IMR-90 (cell line): ENCODE data around the gene PAK5. TPM values are rescaled to one million over a fixed set of nuclear protein-coding genes. Genes with fewer than 3 reads are reported as not detected.

Experiments
- ATAC-seq: fragments of 200-7000 bp; cut with Tn5 transposase; 2 replicates; pipeline ENCODE4 v1.9.1; 2020; ENCODE audit warnings: low read depth, mild to moderate bottlenecking, moderate library complexity
- BruUV-seq: library from RNA; stranded (reverse); fragments of 400-500 nt; replicated peaks from 2 replicates; lab custom pipeline; 2021; lab: Mats Ljungman, UMichigan
- CTCF ChIA-PET: fragments of 300-600 bp; formaldehyde crosslinking; extraction: SDS; loops from one replicate; lab custom pipeline; 2021; ENCODE audit warnings: antibody characterized with exemption; lab: Yijun Ruan, JAX
- POLR2A ChIA-PET: fragments of 300-600 bp; sonication (Branson Sonifier 250); formaldehyde crosslinking; loops from one replicate; lab custom pipeline; 2022; ENCODE audit warnings: antibody characterized with exemption; ENCODE audit not compliant: unreplicated experiment; lab: Charles Lee
- DNase-seq: peaks from one replicate; pipeline ENCODE4 v3.0.0; 2013
- H2AFZ ChIP-seq: replicated peaks from 2 replicates; pipeline ENCODE3; 2013; ENCODE audit warnings: low read length, mild to moderate bottlenecking; ENCODE audit not compliant: poor library complexity
- H2AK5ac ChIP-seq: 2 replicates; pipeline ENCODE4 v1.6.1; 2013; ENCODE audit warnings: low read depth, low read length, inconsistent platforms
- H2AK9ac ChIP-seq: replicated peaks from 2 replicates; pipeline ENCODE3; 2013; ENCODE audit warnings: mild to moderate bottlenecking, low read depth, low read length, moderate library complexity; ENCODE audit not compliant: poor library complexity
- H2BK120ac ChIP-seq: 2 replicates; pipeline ENCODE4 v1.6.1; 2013; ENCODE audit warnings: low read depth, low read length, inconsistent platforms
- H2BK15ac ChIP-seq: 3 replicates; pipeline ENCODE4 v1.6.1; 2013; ENCODE audit warnings: low read depth, low read length, inconsistent platforms
- H2BK20ac ChIP-seq: 2 replicates; pipeline ENCODE4 v1.6.1; 2013; ENCODE audit warnings: low read depth, mild to moderate bottlenecking, inconsistent platforms, low read length, moderate library complexity
- H2BK5ac ChIP-seq: 2 replicates; pipeline ENCODE4 v1.6.1; 2013; ENCODE audit warnings: mild to moderate bottlenecking, low read depth, low read length, inconsistent platforms; ENCODE audit not compliant: poor library complexity, severe bottlenecking
- H3K14ac ChIP-seq: replicated peaks from 2 replicates; pipeline ENCODE4 v1.6.1; 2013; ENCODE audit warnings: low read depth, low read length, inconsistent platforms
- H3K18ac ChIP-seq: 2 replicates; pipeline ENCODE4 v1.6.1; 2013; ENCODE audit warnings: low read depth, low read length, control low read depth
- H3K23ac ChIP-seq: 2 replicates; pipeline ENCODE4 v1.6.1; 2013; ENCODE audit warnings: low read depth, low read length, inconsistent platforms
- H3K27ac ChIP-seq: 2 replicates; pipeline ENCODE4 v1.5.1; 2013; ENCODE audit warnings: mild to moderate bottlenecking, control low read depth, low read length; ENCODE audit not compliant: insufficient read depth
- H3K27me3 ChIP-seq: 2 replicates; pipeline ENCODE4 v1.6.1; 2013; ENCODE audit warnings: low read length; ENCODE audit not compliant: control insufficient read depth, insufficient read depth
- H3K36me3 ChIP-seq: 2 replicates; pipeline ENCODE4 v1.6.1; 2013; ENCODE audit warnings: low read length, mixed read lengths; ENCODE audit not compliant: control insufficient read depth, insufficient read depth
- H3K4ac ChIP-seq: 2 replicates; pipeline ENCODE4 v1.6.1; 2013; ENCODE audit warnings: low read depth, low read length, inconsistent platforms
- H3K4me1 ChIP-seq: 2 replicates; pipeline ENCODE4 v1.6.1; 2013; ENCODE audit warnings: low read length, mixed read lengths; ENCODE audit not compliant: control insufficient read depth, insufficient read depth
- H3K4me2 ChIP-seq: 2 replicates; pipeline ENCODE4 v1.6.1; 2013; ENCODE audit warnings: low read depth, mild to moderate bottlenecking, control low read depth, low read length, moderate library complexity
- H3K4me3 ChIP-seq: 2 replicates; pipeline ENCODE4 v1.5.1; 2013; ENCODE audit warnings: low read depth, mild to moderate bottlenecking, control low read depth, low read length, moderate library complexity; ENCODE audit not compliant: insufficient read depth
- H3K56ac ChIP-seq: 2 replicates; pipeline ENCODE4 v1.6.1; 2013; ENCODE audit warnings: low read length, inconsistent platforms; ENCODE audit not compliant: insufficient read depth; ENCODE audit errors: extremely low read depth
- H3K79me1 ChIP-seq, 2 experiments: 2 replicates each; pipeline ENCODE4 v1.6.1; 2013; ENCODE audit warnings: low read length in 2 of 2, inconsistent platforms in 1 of 2, low read depth in 1 of 2
- H3K9ac ChIP-seq: 2 replicates; pipeline ENCODE4 v1.6.1; 2013; ENCODE audit warnings: low read depth, low read length, control low read depth
- H3K9me1 ChIP-seq: 2 replicates; pipeline ENCODE4 v1.6.1; 2013; ENCODE audit warnings: low read length, inconsistent platforms; ENCODE audit not compliant: insufficient read depth
- H3K9me3 ChIP-seq: 2 replicates; pipeline ENCODE4 v1.6.1; 2013; ENCODE audit warnings: low read length; ENCODE audit not compliant: control insufficient read depth, insufficient read depth
- H4K20me1 ChIP-seq: 2 replicates; pipeline ENCODE4 v1.6.1; 2013; ENCODE audit warnings: low read length, inconsistent platforms; ENCODE audit not compliant: insufficient read depth
- H4K5ac ChIP-seq: 2 replicates; pipeline ENCODE4 v1.6.1; 2013; ENCODE audit warnings: mild to moderate bottlenecking, low read depth, low read length, control low read depth
- H4K8ac ChIP-seq, 2 experiments: 2 replicates each; pipeline ENCODE4 v1.6.1; 2013; ENCODE audit warnings: low read depth in 2 of 2, low read length in 2 of 2, control low read depth in 1 of 2, inconsistent platforms in 1 of 2
- H4K91ac ChIP-seq: 2 replicates; pipeline ENCODE4 v1.6.1; 2013; ENCODE audit warnings: low read depth, low read length, inconsistent platforms; ENCODE audit not compliant: insufficient read depth
- BHLHE40 ChIP-seq: fragments of 150-350 bp; IDR thresholded peaks from 2 replicates; pipeline ENCODE4 v1.6.1; 2016; ENCODE audit warnings: mild to moderate bottlenecking, low read depth, low read length
- CHD1 ChIP-seq: IDR thresholded peaks from 2 replicates; pipeline ENCODE4 v1.6.1; 2012; ENCODE audit warnings: low read depth, low read length, improper control_type of control experiment
- MAZ ChIP-seq: IDR thresholded peaks from 2 replicates; pipeline ENCODE4 v1.6.1; 2012; ENCODE audit warnings: low read depth, mild to moderate bottlenecking, low read length, improper control_type of control experiment, moderate library complexity, borderline replicate concordance
- MXI1 ChIP-seq: IDR thresholded peaks from 2 replicates; pipeline ENCODE4 v1.6.1; 2012; ENCODE audit warnings: low read depth, mild to moderate bottlenecking, low read length, moderate library complexity, borderline replicate concordance
- NFE2L2 ChIP-seq: fragments of 150-350 bp; IDR thresholded peaks from 2 replicates; pipeline ENCODE4 v1.6.1; 2016; ENCODE audit warnings: low read depth, mild to moderate bottlenecking, low read length
- RAD21 ChIP-seq: IDR thresholded peaks from 2 replicates; pipeline ENCODE4 v1.6.1; 2012; ENCODE audit warnings: low read length, improper control_type of control experiment
- WGBS, 2 experiments: methylation state at CpG; one replicate each; pipeline versions ENCODE4 v1.1.5 to v1.1.7; 2013; ENCODE audit warnings: missing lambda C conversion rate in 2 of 2; ENCODE audit not compliant: insufficient read length in 1 of 2; ENCODE audit errors: extremely low coverage in 2 of 2; 5-methylcytosine and 5-hydroxymethylcytosine counted together
- dilution Hi-C: fragments of 300-500 bp; cut with HindIII; formaldehyde crosslinking; loops from one replicate; pipeline ENCODE4 v1.14.3; 2018; ENCODE audit warnings: low sequenced_read_pairs; ENCODE audit not compliant: unreplicated experiment
- in situ Hi-C: fragments of 300-500 bp; cut with MboI; formaldehyde crosslinking; loops from 3 replicates; pipeline ENCODE4 v1.14.3; 2019; ENCODE audit warnings: low sequenced_read_pairs, inconsistent platforms, mixed read lengths
- intact Hi-C: fragments of 100-400 bp; cut with micrococcal nuclease; formaldehyde crosslinking; loops from 2 replicates; pipeline ENCODE4 v1.10.0; 2022
- polyA plus RNA-seq, 3 experiments: library from polyadenylated mRNA; depleted of rRNA; stranded (reverse); fragments of >200 nt; gene quantifications; 2 replicates each; pipeline ENCODE4 v1.2.3, GENCODE V29; 2012; ENCODE audit warnings: low replicate concordance in 1 of 3
- total RNA-seq: library from RNA; depleted of rRNA; stranded (reverse); fragments of >200 nt; gene quantifications from 2 replicates; pipeline ENCODE4 v1.2.3, GENCODE V29; 2012
- TF ChIP-seq, protein P1 (sequence below): conservative IDR thresholded peaks from 2 replicates; pipeline ENCODE4 v1.5.1; 2012; ENCODE audit warnings: mild to moderate bottlenecking, low read depth, low read length, improper control_type of control experiment
- TF ChIP-seq, protein P2 (sequence below): fragments of 150-350 bp; IDR thresholded peaks from 2 replicates; pipeline ENCODE4 v1.6.1; 2017; ENCODE audit warnings: mild to moderate bottlenecking, antibody characterized with exemption, low read length, low read depth
- TF ChIP-seq, protein P3 (sequence below): fragments of 150-350 bp; IDR thresholded peaks from 2 replicates; pipeline ENCODE4 v1.6.1; 2016; ENCODE audit warnings: low read depth, mild to moderate bottlenecking, low read length, moderate library complexity, borderline replicate concordance

The PAK5 gene
- total and polyA plus RNA-seq, 2 of the 4 experiments (the other 2 are of a cell fraction): not detected

DNA sequence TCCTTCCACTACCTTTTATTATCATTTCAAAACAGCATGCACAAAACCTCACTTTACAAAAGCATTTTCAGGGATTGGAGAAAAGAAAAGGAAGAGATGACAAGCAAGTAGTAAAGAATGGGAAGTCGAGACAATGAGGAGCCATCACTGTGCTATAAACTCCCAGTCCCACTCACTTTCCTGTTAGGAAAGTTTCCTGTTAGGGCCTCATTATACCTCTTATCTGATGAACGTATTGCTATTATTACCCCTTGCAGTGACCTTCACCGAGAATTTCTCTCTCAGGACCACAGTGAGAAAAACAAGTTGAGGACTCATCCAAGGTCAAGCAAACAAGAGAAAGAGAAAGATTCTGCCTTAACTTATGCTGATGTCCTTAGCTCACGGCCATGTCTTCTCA, 295.7 kb downstream of the PAK5 start:
- Histone ChIP-seq H3K4ac (no peak overlapping the region), H2BK15ac (no peak overlapping the region), H3K79me1 (no peaks in the 10 kb centered on the region), H3K56ac (no peak overlapping the region), H3K9me3 (no peaks in the 10 kb centered on the region), H3K4me2 (no peak overlapping the region), H3K9me1 (no peaks in the 10 kb centered on the region), H3K36me3 (no peaks in the 10 kb centered on the region), H2BK120ac (no peak overlapping the region), H3K27ac (no peak overlapping the region), H3K14ac (no peak overlapping the region), H4K8ac (no peak overlapping the region), H4K5ac (no peak overlapping the region), H3K27me3 (peaks cover 5% of the 10 kb centered on the region), H3K4me3 (no peak overlapping the region), H3K4me1 (no peaks in the 10 kb centered on the region), H3K18ac (no peak overlapping the region), H2BK20ac (no peak overlapping the region), H3K9ac (no peak overlapping the region), H4K20me1 (0 out of 2 replicates have a peak, but pooled peaks cover 3% of the 10 kb centered on the region), H2BK5ac (no peak overlapping the region), H3K23ac (no peak overlapping the region), H2AFZ (no peak overlapping the region), H2AK5ac (no peak overlapping the region), H2AK9ac (no peak overlapping the region), H4K91ac (no peak overlapping the region)
- TF ChIP-seq, protein P1, sequence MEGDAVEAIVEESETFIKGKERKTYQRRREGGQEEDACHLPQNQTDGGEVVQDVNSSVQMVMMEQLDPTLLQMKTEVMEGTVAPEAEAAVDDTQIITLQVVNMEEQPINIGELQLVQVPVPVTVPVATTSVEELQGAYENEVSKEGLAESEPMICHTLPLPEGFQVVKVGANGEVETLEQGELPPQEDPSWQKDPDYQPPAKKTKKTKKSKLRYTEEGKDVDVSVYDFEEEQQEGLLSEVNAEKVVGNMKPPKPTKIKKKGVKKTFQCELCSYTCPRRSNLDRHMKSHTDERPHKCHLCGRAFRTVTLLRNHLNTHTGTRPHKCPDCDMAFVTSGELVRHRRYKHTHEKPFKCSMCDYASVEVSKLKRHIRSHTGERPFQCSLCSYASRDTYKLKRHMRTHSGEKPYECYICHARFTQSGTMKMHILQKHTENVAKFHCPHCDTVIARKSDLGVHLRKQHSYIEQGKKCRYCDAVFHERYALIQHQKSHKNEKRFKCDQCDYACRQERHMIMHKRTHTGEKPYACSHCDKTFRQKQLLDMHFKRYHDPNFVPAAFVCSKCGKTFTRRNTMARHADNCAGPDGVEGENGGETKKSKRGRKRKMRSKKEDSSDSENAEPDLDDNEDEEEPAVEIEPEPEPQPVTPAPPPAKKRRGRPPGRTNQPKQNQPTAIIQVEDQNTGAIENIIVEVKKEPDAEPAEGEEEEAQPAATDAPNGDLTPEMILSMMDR: no peak
- no peak for TF ChIP-seq BHLHE40
- no peak for TF ChIP-seq NFE2L2
- TF ChIP-seq MXI1: no peak
- no peak for TF ChIP-seq MAZ
- TF ChIP-seq, protein P2, sequence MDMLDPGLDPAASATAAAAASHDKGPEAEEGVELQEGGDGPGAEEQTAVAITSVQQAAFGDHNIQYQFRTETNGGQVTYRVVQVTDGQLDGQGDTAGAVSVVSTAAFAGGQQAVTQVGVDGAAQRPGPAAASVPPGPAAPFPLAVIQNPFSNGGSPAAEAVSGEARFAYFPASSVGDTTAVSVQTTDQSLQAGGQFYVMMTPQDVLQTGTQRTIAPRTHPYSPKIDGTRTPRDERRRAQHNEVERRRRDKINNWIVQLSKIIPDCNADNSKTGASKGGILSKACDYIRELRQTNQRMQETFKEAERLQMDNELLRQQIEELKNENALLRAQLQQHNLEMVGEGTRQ: no peak
- TF ChIP-seq, protein P3, sequence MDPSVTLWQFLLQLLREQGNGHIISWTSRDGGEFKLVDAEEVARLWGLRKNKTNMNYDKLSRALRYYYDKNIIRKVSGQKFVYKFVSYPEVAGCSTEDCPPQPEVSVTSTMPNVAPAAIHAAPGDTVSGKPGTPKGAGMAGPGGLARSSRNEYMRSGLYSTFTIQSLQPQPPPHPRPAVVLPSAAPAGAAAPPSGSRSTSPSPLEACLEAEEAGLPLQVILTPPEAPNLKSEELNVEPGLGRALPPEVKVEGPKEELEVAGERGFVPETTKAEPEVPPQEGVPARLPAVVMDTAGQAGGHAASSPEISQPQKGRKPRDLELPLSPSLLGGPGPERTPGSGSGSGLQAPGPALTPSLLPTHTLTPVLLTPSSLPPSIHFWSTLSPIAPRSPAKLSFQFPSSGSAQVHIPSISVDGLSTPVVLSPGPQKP: no peak
- TF ChIP-seq CHD1: no peak
- no peak for TF ChIP-seq RAD21
- dilution Hi-C loops (no loop called here), intact Hi-C loops (no loop called here), in situ Hi-C loops (no loop called here)
- 48% methylated on average over 3 of the region's 4 CpGs; no CpG with 5 or more reads in 1 of the 2 experiments for WGBS, 2 experiments
- no TSS peak for BruUV-seq
- ChIA-PET CTCF (no interaction called here), POLR2A (no interaction called here)
- no peak for ATAC-seq
- DNase-seq: no peak
